Ovary (tissue), 3 donors: ENCODE results near the gene TMEM14A.

Source experiments
- EP300 ChIP-seq: sonication (generic); formaldehyde crosslinking; IDR thresholded peaks from one replicate; pipeline ENCODE4 v1.6.1; 2017; ENCODE audit warnings: antibody characterized with exemption
- TF ChIP-seq, protein P1 (sequence below), 3 donors: fragments of 450-650 bp in 2 of 3; fragments of 200-600 bp in 1 of 3; IDR thresholded peaks; one replicate each; pipeline versions ENCODE4 v1.5.1 to v1.8.0; 2016 to 2022; ENCODE audit warnings: antibody characterized with exemption in 3 of 3, mild to moderate bottlenecking in 1 of 3
- donor health status: DM: no; HTN: no; CAD: no.

DNA sequence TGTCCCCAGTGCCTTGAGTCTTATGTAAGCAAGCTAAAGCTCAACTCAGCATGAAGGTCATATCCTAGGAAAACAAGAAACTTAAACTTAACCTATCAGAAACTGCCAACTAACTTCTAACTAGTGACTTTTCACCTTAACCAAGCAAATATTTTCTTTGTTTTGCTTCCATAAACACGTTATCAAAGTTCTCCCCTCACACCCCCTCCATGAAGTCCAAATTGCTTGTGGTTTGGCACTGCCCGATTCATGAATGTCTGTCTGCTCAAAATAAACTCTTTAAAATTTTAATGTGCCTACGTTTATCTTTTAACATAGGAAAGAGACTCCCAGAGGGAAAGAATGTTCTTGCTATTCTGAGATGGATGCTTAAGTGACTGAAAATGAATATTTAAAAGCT lies 57.5 kb downstream of the TMEM14A start:
- TF ChIP-seq, protein P1, sequence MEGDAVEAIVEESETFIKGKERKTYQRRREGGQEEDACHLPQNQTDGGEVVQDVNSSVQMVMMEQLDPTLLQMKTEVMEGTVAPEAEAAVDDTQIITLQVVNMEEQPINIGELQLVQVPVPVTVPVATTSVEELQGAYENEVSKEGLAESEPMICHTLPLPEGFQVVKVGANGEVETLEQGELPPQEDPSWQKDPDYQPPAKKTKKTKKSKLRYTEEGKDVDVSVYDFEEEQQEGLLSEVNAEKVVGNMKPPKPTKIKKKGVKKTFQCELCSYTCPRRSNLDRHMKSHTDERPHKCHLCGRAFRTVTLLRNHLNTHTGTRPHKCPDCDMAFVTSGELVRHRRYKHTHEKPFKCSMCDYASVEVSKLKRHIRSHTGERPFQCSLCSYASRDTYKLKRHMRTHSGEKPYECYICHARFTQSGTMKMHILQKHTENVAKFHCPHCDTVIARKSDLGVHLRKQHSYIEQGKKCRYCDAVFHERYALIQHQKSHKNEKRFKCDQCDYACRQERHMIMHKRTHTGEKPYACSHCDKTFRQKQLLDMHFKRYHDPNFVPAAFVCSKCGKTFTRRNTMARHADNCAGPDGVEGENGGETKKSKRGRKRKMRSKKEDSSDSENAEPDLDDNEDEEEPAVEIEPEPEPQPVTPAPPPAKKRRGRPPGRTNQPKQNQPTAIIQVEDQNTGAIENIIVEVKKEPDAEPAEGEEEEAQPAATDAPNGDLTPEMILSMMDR (IDR thresholded peaks at IDR 0.05), result no peak
- TF ChIP-seq EP300, result no peak
